H1 (cell line): ENCODE data around the gene IDH3A.

Experiments used
- CTCF ChIP-seq, 3 experiments: IDR thresholded peaks; 1 replicate in 2 of 3; 2 replicates in 1 of 3; pipeline versions ENCODE4 v1.5.1 to v1.6.1; 2011; ENCODE audit warnings: low read length in 3 of 3, mild to moderate bottlenecking in 3 of 3, inconsistent platforms in 2 of 3, low read depth in 1 of 3, moderate library complexity in 1 of 3; ENCODE audit not compliant: insufficient read depth in 1 of 3; ENCODE audit errors: control extremely low read depth in 1 of 3
- E2F6 ChIP-seq: IDR thresholded peaks from 2 replicates; pipeline ENCODE4 v1.6.1; 2012; ENCODE audit warnings: inconsistent platforms
- GTF2F1 ChIP-seq: IDR thresholded peaks from 2 replicates; pipeline ENCODE4 v1.6.1; 2012; ENCODE audit warnings: low read depth, low read length, improper control_type of control experiment, borderline replicate concordance
- POLR2A ChIP-seq, 2 experiments: IDR thresholded peaks; 1 replicate in 1 of 2; 2 replicates in 1 of 2; pipeline ENCODE4 v1.6.1; 2011; ENCODE audit warnings: low read depth in 2 of 2, low read length in 2 of 2, mild to moderate bottlenecking in 2 of 2; ENCODE audit errors: control extremely low read depth in 1 of 2
- SP4 ChIP-seq: IDR thresholded peaks from 2 replicates; pipeline ENCODE4 v1.6.1; 2012; ENCODE audit warnings: low read length, inconsistent platforms

- TF ChIP-seq GTF2F1 (no peak), CTCF (IDR thresholded peaks at IDR 0.05; ENCODE audit: control extremely low read depth in 1 of 3, insufficient read depth in 1 of 3, low read depth in 1 of 3, low read length in 3 of 3) (no peak), POLR2A (IDR thresholded peaks at IDR 0.05; ENCODE audit: control extremely low read depth in 1 of 2, low read depth in 2 of 2, low read length in 2 of 2) (no peak), SP4 (no peak), E2F6 (no peak)
Measured at GRCh38 chr15:78168608-78169007, 19.4 kb downstream of the IDH3A start.
